Measurements from ENCODE around the gene SLC18A3.
A peak's percentile ranks its signal among the peaks of the same experiment; 100 is the strongest.

SLC18A3 gene

GRCh38 chr10:49610114-49610457 is at the start of gene SLC18A3:
Gene SLC18A3, plus strand, starts transcription at chr10:49610310. Its CDS starts 431 bp downstream, at chr10:49610741.
- no peak for DNase-seq

- DNase-seq: no peak
These were observed 49.6 kb upstream of the SLC18A3 start for GRCh38 chr10:49560526-49560925.

- DNase-seq: no peak
These were observed 47.2 kb upstream of the SLC18A3 start for GRCh38 chr10:49562893-49563292.

GRCh38 chr10:49564461-49565009 is 45.6 kb upstream of the SLC18A3 start:
- DNase-seq: no peak

- DNase-seq: no peak
These were observed 42.3 kb upstream of the SLC18A3 start for GRCh38 chr10:49567810-49568209.

- DNase-seq: no peak
These were observed 41.9 kb upstream of the SLC18A3 start for GRCh38 chr10:49568235-49568634.

- no peak for DNase-seq
These were observed 41.0 kb upstream of the SLC18A3 start for GRCh38 chr10:49569031-49569631.

- DNase-seq: no peak
These were observed 38.7 kb upstream of the SLC18A3 start for GRCh38 chr10:49571388-49571787.

GRCh38 chr10:49572594-49573114 is 37.5 kb upstream of the SLC18A3 start:
- no peak for DNase-seq

GRCh38 chr10:49575489-49576072 is 34.5 kb upstream of the SLC18A3 start:
- no peak for DNase-seq

GRCh38 chr10:49577182-49577925 is 32.8 kb upstream of the SLC18A3 start:
- DNase-seq: no peak

GRCh38 chr10:49578392-49578791 is 31.7 kb upstream of the SLC18A3 start:
- DNase-seq: no peak

- no peak for DNase-seq
These were observed 30.5 kb upstream of the SLC18A3 start for GRCh38 chr10:49579621-49580020.

- no peak for DNase-seq
These were observed 24.7 kb upstream of the SLC18A3 start for GRCh38 chr10:49585387-49585786.

- no peak for DNase-seq
These were observed 22.1 kb upstream of the SLC18A3 start for GRCh38 chr10:49587981-49588380.

- DNase-seq: peak; percentile 48 to 53
These were observed 17.2 kb upstream of the SLC18A3 start for GRCh38 chr10:49592726-49593563.

- DNase-seq: no peak
These were observed 16.6 kb upstream of the SLC18A3 start for GRCh38 chr10:49593564-49593875.

- no peak for DNase-seq
These were observed 16.1 kb upstream of the SLC18A3 start for GRCh38 chr10:49593998-49594397.

GRCh38 chr10:49594594-49594993 is 15.5 kb upstream of the SLC18A3 start:
- peak in 1 of 2 donors; percentile 29 for DNase-seq

GRCh38 chr10:49595003-49595712 is 15.0 kb upstream of the SLC18A3 start:
- no peak for DNase-seq

GRCh38 chr10:49595713-49596492 is 14.2 kb upstream of the SLC18A3 start:
- DNase-seq: no peak

GRCh38 chr10:49596493-49596809 is 13.7 kb upstream of the SLC18A3 start:
- no peak for DNase-seq

Measured in CD4-positive, alpha-beta T cell treated with Interleukin-4 for 1 hour (primary cell).